OCI-LY3 (cell line): ENCODE results near the gene MYL4.

Experiments used
- CTCF ChIP-seq: fragments of 200-600, 300-600 bp; sonication (generic); IDR thresholded peaks from 2 replicates; pipeline ENCODE4 v1.5.1; 2014; ENCODE audit warnings: antibody characterized with exemption, low read length, low read depth
- EZH2phosphoT487 ChIP-seq: fragments of 200-600 bp; shearing (Covaris generic); IDR thresholded peaks from 2 replicates; pipeline ENCODE4 v1.6.1; 2018; ENCODE audit warnings: antibody characterized with exemption, mixed run types, low read depth

GRCh38 chr17:47170710-47171109 lies 38.4 kb upstream of the MYL4 start:
- TF ChIP-seq CTCF (no peak), EZH2phosphoT487 (no peak)
